ENCODE data around the gene ZNF862. TPM values are rescaled to one million over a fixed set of nuclear protein-coding genes. Genes with fewer than 3 reads are reported as not detected.
"Not testable (repeated sequence)": the region's sequence is repeated elsewhere in the genome, so short reads cannot be mapped to it uniquely, and the experiment has no call there.

The ZNF862 gene
- total and polyA plus RNA-seq, 2 donors from 2014 or later = 5.7 to 29.1 TPM

DNA sequence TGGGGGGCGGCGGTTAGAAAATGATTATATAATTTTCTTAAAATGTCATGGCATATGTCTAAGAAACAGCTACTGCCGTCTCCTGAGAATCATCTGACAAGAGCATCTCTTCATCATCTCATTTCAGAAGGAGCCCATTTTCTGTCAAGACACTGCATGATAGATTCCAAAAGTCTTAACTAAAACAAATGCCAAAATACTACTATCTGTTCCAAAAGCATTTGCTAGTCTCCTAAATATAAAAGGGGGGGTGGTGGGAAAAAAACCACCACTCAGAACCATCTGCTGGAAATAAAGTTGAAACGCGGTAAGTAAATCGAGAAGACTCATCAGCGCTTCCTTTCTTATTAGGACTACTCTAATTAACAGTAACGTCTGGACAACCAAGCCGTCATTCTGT is 72.0 kb downstream of the ZNF862 start:
- FAIRE-seq; H3K9ac ChIP-seq (ENCODE audit: low read length in 3 of 3); DNase-seq; H3K27ac ChIP-seq (ENCODE audit: low read depth in 2 of 2, low read length in 2 of 2); H3K27me3 ChIP-seq (ENCODE audit: control insufficient read depth, insufficient read depth, low read length); H3K4me3 ChIP-seq (ENCODE audit: low read length in 3 of 3); H3K36me3 ChIP-seq (ENCODE audit: control insufficient read depth in 2 of 3, insufficient read depth in 3 of 3, low read length in 3 of 3); H3K9me3 ChIP-seq (ENCODE audit: control insufficient read depth in 2 of 3, insufficient read depth in 1 of 3, low read length in 3 of 3); intact Hi-C loops (cut with DNase I); H3K4me1 ChIP-seq (ENCODE audit: control insufficient read depth in 2 of 3, insufficient read depth in 2 of 3, low read depth in 1 of 3, low read length in 3 of 3): not testable (repeated sequence)

DNA sequence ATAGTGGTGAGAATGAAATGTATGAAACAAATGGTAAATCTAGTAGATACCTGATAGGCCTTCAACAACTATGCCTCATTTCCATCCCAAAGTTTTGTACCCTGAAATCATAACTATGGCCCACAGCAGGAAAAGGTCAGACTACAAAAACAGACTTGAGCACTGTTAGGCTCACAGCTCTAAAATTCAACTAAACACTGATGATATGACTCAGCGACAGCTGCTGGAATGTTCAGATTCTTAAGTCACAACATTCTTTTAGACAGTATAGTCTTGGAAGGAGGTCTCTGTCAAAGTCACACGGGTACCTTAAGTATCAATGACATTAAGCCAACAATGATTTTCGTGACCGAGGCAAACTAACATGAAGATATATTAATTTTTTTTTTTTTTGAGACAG is 74.0 kb downstream of the ZNF862 start:
- H3K9ac ChIP-seq (ENCODE audit: low read length in 3 of 3); H3K9me3 ChIP-seq (ENCODE audit: control insufficient read depth in 2 of 3, insufficient read depth in 1 of 3, low read length in 3 of 3); DNase-seq; intact Hi-C loops (cut with DNase I); FAIRE-seq; H3K27me3 ChIP-seq (ENCODE audit: control insufficient read depth, insufficient read depth, low read length); H3K36me3 ChIP-seq (ENCODE audit: control insufficient read depth in 2 of 3, insufficient read depth in 3 of 3, low read length in 3 of 3); H3K4me1 ChIP-seq (ENCODE audit: control insufficient read depth in 2 of 3, insufficient read depth in 2 of 3, low read depth in 1 of 3, low read length in 3 of 3); H3K27ac ChIP-seq (ENCODE audit: low read depth in 2 of 2, low read length in 2 of 2); H3K4me3 ChIP-seq (ENCODE audit: low read length in 3 of 3): not testable (repeated sequence)

Other genes starting within 250 kb of the ZNF862 start
- gene ZNF467, start 64.8 kb upstream of the ZNF862 start, total RNA-seq = 24.5 TPM
- gene ZNF467, start 64.8 kb upstream of the ZNF862 start, polyA plus RNA-seq (ENCODE audit: insufficient read depth, low read depth, low replicate concordance) = 15.0 TPM
- gene ATP6V0E2, start 35.6 kb downstream of the ZNF862 start, total RNA-seq = 19.8 TPM
- 138 TPM for gene ATP6V0E2, start 35.6 kb downstream of the ZNF862 start, polyA plus RNA-seq (ENCODE audit: insufficient read depth, low read depth, low replicate concordance)

All from kidney (tissue), 11 donors.